ENCODE data around the gene DLG2.

GRCh38 chr11:85668157-85668556, 41.0 kb upstream of the DLG2 start:
- no peak for TF ChIP-seq CTCF (IDR thresholded peaks at IDR 0.05)
- no peak for TF ChIP-seq POLR2A (IDR thresholded peaks at IDR 0.05)
